Left lung (tissue), 10 donors: ENCODE data around the gene HSD11B1. TPM values are rescaled to one million over a fixed set of nuclear protein-coding genes. Genes with fewer than 3 reads are reported as not detected.

ENCODE experiments used
- ATAC-seq: fragments of 200-7000 bp; cut with Tn5 transposase; one replicate; pipeline ENCODE4 v1.9.1; 2020; ENCODE audit warnings: moderate library complexity
- DNase-seq, 4 donors: peaks; one replicate each; pipeline ENCODE4 v3.0.0-alpha.2; 2013 to 2020
- H3K27ac ChIP-seq, 2 donors: fragments of 200-600 bp; sonication (generic) in 1 of 2; one replicate each; pipeline versions ENCODE4 v1.5.0 to v1.8.0; 2020 to 2021
- H3K27me3 ChIP-seq, 2 donors: fragments of 200-600 bp; sonication (generic) in 1 of 2; one replicate each; pipeline versions ENCODE4 v1.5.0 to v1.8.0; 2020 to 2021
- H3K36me3 ChIP-seq, 2 donors: fragments of 200-600 bp; sonication (generic) in 1 of 2; one replicate each; pipeline versions ENCODE4 v1.5.0 to v1.8.0; 2020 to 2021
- H3K4me1 ChIP-seq, 2 donors: fragments of 200-600 bp; one replicate each; pipeline ENCODE4 v1.8.0; 2021
- H3K4me3 ChIP-seq, 2 donors: fragments of 200-600 bp; sonication (generic) in 1 of 2; one replicate each; pipeline versions ENCODE4 v1.5.0 to v1.8.0; 2020 to 2021; ENCODE audit warnings: mild to moderate bottlenecking in 1 of 2
- H3K9me3 ChIP-seq, 2 donors: fragments of 200-600 bp; sonication (generic) in 1 of 2; one replicate each; pipeline versions ENCODE4 v1.5.0 to v1.8.0; 2020 to 2021
- intact Hi-C, 2 donors: fragments of 100-400 bp; cut with DNase I; formaldehyde crosslinking; loops; one replicate each; pipeline versions ENCODE4 v1.11.2 to v1.14.2; 2022
- polyA plus RNA-seq, 6 donors: library from polyadenylated mRNA; unstranded; fragments of 120-200 nt; gene quantifications; one replicate each; pipeline ENCODE4 v1.2.1, GENCODE V29; 2013; ENCODE audit not compliant: insufficient read length in 6 of 6
- total RNA-seq, 2 donors: library from RNA; stranded (reverse); fragmentation: NEBNext Ultra II Directional; extraction: Animal tissue kit (Norgen Biotek cat#: 25700); gene quantifications; one replicate each; pipeline ENCODE4 v1.2.1, GENCODE V29; 2021
- TF ChIP-seq, protein P1 (sequence below), 2 donors: fragments of 200-600 bp; sonication (generic) in 1 of 2; IDR thresholded peaks; one replicate each; pipeline versions ENCODE4 v1.5.0 to v1.8.0; 2021; ENCODE audit warnings: antibody characterized with exemption in 2 of 2
- donor health status: DM: no; HTN: yes; CAD: no.
- donor health status: DM: no; HTN: no; CAD: no.

Gene HSD11B1
- total and polyA plus RNA-seq, 8 donors, result 5.1 to 30.7 (median 7.0) TPM

DNA sequence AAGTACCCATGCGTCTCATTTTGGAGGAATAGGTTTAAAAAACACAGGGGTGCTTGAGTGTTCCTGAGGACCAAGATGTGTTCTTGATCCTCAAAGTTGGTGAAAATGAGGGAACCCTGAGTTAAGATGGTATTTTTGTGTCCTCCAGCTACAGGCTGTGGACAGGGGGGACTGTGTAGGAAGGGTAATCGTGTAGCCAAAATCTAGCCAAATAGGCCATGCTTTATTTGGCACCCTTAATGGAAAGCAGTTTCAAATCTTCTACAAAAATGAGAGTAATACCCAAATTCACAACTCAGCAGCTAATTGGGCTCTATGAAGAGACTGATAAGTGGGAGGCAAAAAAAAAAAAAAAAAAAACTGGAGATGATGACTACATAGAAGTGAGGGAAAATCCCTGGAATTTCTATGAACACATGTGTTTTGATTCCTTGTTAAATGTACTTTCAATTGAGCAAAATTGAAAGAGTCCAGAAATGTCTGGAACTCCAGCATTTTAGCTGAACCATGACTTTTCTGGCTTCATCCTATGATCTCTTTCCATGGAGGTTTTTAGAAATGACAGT is 470 bp downstream of the HSD11B1 start:
- H3K4me1 ChIP-seq, result peaks cover 0 to 9% of the 10 kb centered on the region in 2 donors
- ATAC-seq, result peak; percentile 33
- peaks cover 0 to 3% of the 10 kb centered on the region in 2 donors for H3K27me3 ChIP-seq
- no peaks in the 10 kb centered on the region for H3K9me3 ChIP-seq
- H3K4me3 ChIP-seq, result no peak overlapping the region
- no peaks in the 10 kb centered on the region for H3K36me3 ChIP-seq
- intact Hi-C loops, result no loop called here
- no peak for DNase-seq
- TF ChIP-seq, protein P1, sequence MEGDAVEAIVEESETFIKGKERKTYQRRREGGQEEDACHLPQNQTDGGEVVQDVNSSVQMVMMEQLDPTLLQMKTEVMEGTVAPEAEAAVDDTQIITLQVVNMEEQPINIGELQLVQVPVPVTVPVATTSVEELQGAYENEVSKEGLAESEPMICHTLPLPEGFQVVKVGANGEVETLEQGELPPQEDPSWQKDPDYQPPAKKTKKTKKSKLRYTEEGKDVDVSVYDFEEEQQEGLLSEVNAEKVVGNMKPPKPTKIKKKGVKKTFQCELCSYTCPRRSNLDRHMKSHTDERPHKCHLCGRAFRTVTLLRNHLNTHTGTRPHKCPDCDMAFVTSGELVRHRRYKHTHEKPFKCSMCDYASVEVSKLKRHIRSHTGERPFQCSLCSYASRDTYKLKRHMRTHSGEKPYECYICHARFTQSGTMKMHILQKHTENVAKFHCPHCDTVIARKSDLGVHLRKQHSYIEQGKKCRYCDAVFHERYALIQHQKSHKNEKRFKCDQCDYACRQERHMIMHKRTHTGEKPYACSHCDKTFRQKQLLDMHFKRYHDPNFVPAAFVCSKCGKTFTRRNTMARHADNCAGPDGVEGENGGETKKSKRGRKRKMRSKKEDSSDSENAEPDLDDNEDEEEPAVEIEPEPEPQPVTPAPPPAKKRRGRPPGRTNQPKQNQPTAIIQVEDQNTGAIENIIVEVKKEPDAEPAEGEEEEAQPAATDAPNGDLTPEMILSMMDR (IDR thresholded peaks at IDR 0.05), result no peak
- H3K27ac ChIP-seq, result peak overlapping the region in 1 of 2 donors; percentile 33

DNA sequence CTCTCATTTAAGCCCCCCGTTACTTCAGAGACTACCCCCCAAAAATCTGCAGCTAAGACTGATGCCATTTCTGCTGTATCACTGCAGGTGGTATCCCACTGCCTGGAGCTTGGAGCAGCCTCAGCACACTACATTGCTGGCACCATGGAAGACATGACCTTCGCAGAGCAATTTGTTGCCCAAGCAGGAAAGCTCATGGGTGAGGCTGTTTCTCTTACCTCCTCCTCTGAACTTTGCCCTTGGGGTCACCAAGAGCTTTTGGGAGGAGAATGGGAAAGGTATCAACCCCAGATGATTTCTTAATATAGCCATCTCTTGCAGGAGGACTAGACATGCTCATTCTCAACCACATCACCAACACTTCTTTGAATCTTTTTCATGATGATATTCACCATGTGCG is 2.0 kb downstream of the HSD11B1 start:
- no peak for DNase-seq
- H3K27ac ChIP-seq, result no peak overlapping the region
- H3K9me3 ChIP-seq, result no peaks in the 10 kb centered on the region
- H3K36me3 ChIP-seq, result no peaks in the 10 kb centered on the region
- TF ChIP-seq, protein P1 (IDR thresholded peaks at IDR 0.05), result no peak
- intact Hi-C loops, result no loop called here
- H3K4me3 ChIP-seq, result no peak overlapping the region
- peaks cover 0 to 3% of the 10 kb centered on the region in 2 donors for H3K27me3 ChIP-seq
- no peak for ATAC-seq
- peaks cover 0 to 9% of the 10 kb centered on the region in 2 donors for H3K4me1 ChIP-seq

GRCh38 chr1:209707308-209707707 is 2.7 kb downstream of the HSD11B1 start:
- TF ChIP-seq, protein P1 (IDR thresholded peaks at IDR 0.05), result no peak
- intact Hi-C loops, result no loop called here
- no peak for ATAC-seq
- no peaks in the 10 kb centered on the region for H3K36me3 ChIP-seq
- no peak for DNase-seq
- peaks cover 0 to 9% of the 10 kb centered on the region in 2 donors for H3K4me1 ChIP-seq
- no peaks in the 10 kb centered on the region for H3K9me3 ChIP-seq
- H3K27me3 ChIP-seq, result peaks cover 0 to 3% of the 10 kb centered on the region in 2 donors
- no peak overlapping the region for H3K4me3 ChIP-seq
- no peak overlapping the region for H3K27ac ChIP-seq

DNA sequence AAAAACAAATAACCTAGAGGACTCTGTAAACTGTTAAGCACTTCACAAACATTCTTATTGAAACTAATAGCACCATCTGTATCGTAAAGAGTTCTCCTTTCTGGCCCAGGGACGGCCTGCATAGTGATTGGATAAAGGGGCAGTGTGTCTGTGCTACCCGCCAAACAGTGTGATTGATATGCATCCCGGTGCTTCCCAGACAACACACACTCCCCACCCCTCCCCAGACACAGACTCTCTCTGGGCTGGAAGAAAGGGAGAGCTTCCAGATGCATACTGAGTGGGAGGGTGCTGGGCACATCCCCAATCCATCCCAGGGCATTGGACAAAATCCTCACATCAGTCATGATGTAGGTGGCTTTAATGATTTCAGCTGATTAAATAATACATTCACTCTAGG is 3.7 kb downstream of the HSD11B1 start:
- intact Hi-C loops, result no loop called here
- no peak for DNase-seq
- H3K27me3 ChIP-seq, result peaks cover 0 to 3% of the 10 kb centered on the region in 2 donors
- TF ChIP-seq, protein P1 (IDR thresholded peaks at IDR 0.05), result no peak
- peaks cover 0 to 9% of the 10 kb centered on the region in 2 donors for H3K4me1 ChIP-seq
- no peak overlapping the region for H3K27ac ChIP-seq
- H3K36me3 ChIP-seq, result no peaks in the 10 kb centered on the region
- ATAC-seq, result no peak
- no peaks in the 10 kb centered on the region for H3K9me3 ChIP-seq
- H3K4me3 ChIP-seq, result no peak overlapping the region

- TF ChIP-seq, protein P1 (IDR thresholded peaks at IDR 0.05), result no peak
- Histone ChIP-seq H3K4me1 (no peaks in the 10 kb centered on the region), H3K9me3 (no peaks in the 10 kb centered on the region), H3K4me3 (no peak overlapping the region), H3K27ac (no peak overlapping the region), H3K36me3 (no peaks in the 10 kb centered on the region), H3K27me3 (no peaks in the 10 kb centered on the region)
- no peak for ATAC-seq
- intact Hi-C loops, result no loop called here
- no peak for DNase-seq
Measured at GRCh38 chr1:209710093-209710492, 5.4 kb downstream of the HSD11B1 start.
